HG03175 (cell line): Measurements from ENCODE around the gene CHST2.
"Not testable (repeated sequence)": the region's sequence is repeated elsewhere in the genome, so short reads cannot be mapped to it uniquely, and the experiment has no call there.

Experiments used
- ATAC-seq: cut with Tn5 transposase; IDR thresholded peaks from one replicate; pipeline ENCODE4 v1.9.1; 2021; ENCODE audit warnings: mild to moderate bottlenecking, moderate library complexity; ENCODE audit not compliant: unreplicated experiment

The CHST2 gene

GRCh38 chr3:143119009-143119914 is at the start of gene CHST2:
Gene CHST2, plus strand, starts transcription at chr3:143119771. Its CDS starts 1,046 bp downstream, at chr3:143120817.
- ATAC-seq = peak; percentile 82

- ATAC-seq = no peak
These were observed 48.5 kb upstream of the CHST2 start for GRCh38 chr3:143070977-143071551.

GRCh38 chr3:143071776-143072175 is 47.8 kb upstream of the CHST2 start:
- no peak for ATAC-seq

GRCh38 chr3:143072298-143073020 is 47.1 kb upstream of the CHST2 start:
- ATAC-seq = not testable (repeated sequence)

- ATAC-seq = not testable (repeated sequence)
These were observed 46.0 kb upstream of the CHST2 start for GRCh38 chr3:143073541-143073940.

- ATAC-seq = not testable (repeated sequence)
These were observed 45.6 kb upstream of the CHST2 start for GRCh38 chr3:143073983-143074382.

- ATAC-seq = no peak
These were observed 40.7 kb upstream of the CHST2 start for GRCh38 chr3:143078883-143079282.

- ATAC-seq = no peak
These were observed 39.4 kb upstream of the CHST2 start for GRCh38 chr3:143080196-143080595.

GRCh38 chr3:143081365-143081764 is 38.2 kb upstream of the CHST2 start:
- ATAC-seq = no peak

- ATAC-seq = peak; percentile 82
These were observed 37.5 kb upstream of the CHST2 start for GRCh38 chr3:143081844-143082778.

- no peak for ATAC-seq
These were observed 35.8 kb upstream of the CHST2 start for GRCh38 chr3:143083781-143084180.

GRCh38 chr3:143084856-143085731 is 34.5 kb upstream of the CHST2 start:
- peak; percentile 73 for ATAC-seq

- ATAC-seq = no peak
These were observed 30.7 kb upstream of the CHST2 start for GRCh38 chr3:143088835-143089234.

GRCh38 chr3:143089965-143090364 is 29.6 kb upstream of the CHST2 start:
- no peak for ATAC-seq

GRCh38 chr3:143090486-143090885 is 29.1 kb upstream of the CHST2 start:
- no peak for ATAC-seq

- no peak for ATAC-seq
These were observed 28.4 kb upstream of the CHST2 start for GRCh38 chr3:143090976-143091837.

GRCh38 chr3:143092191-143092590 is 27.4 kb upstream of the CHST2 start:
- ATAC-seq = no peak

GRCh38 chr3:143095813-143096212 is 23.8 kb upstream of the CHST2 start:
- ATAC-seq = no peak
